HG03039 (cell line): ENCODE results near the gene LRRN1.

Experiments
- ATAC-seq: cut with Tn5 transposase; IDR thresholded peaks from one replicate; pipeline ENCODE4 v1.9.1; 2021; ENCODE audit warnings: mild to moderate bottlenecking, moderate library complexity; ENCODE audit not compliant: unreplicated experiment

LRRN1 gene

DNA sequence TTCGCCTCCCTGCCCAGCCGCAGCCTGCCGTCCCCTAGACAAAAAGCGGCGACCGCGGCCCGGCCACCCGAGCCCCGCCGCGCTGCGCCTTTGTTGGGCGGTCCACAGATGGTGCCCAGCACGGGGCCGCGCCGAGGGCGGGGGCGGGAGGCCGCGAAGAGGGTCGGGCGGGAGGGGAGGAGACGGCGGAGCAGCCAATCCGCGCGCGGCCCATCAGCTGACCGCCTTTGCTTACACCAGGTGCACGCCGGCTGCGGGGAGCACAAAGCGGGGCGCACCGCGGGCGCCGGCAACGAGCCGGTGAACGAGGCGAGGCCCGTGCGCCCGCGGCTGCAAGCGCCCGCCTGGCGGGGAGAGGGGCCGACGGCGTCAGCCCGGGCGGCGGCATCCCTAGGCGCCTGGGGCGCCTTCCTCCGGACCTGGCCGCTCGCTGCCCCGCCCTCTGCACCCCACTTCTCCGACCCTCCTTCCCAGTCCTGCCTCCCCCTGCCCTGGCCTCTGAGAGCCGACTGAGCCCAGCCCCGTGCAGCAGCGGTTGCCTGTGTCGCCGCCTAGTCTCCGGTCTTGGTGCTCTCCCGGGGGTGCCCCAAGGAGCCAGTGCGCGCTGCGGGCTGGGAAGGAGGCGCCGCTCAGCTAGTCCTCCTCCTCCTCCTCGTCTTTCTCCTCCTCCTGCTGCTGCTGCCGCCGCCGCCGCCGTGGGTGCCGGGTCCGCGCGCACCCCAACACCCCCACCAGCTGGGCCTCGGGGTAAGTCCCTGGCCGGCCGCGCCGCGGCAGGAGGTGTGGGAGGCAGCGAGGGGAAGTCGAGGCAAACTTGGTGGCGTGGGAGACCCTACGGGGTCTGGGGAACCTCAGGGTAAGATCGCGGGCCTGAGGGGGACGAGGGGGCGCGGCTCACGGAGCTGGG lies at the start of gene LRRN1:
Gene LRRN1, plus strand, starts transcription at position 259 of the 907 bp plus-strand sequence. CDS start 45,211 bp downstream, outside the sequence.
- no peak for ATAC-seq

DNA sequence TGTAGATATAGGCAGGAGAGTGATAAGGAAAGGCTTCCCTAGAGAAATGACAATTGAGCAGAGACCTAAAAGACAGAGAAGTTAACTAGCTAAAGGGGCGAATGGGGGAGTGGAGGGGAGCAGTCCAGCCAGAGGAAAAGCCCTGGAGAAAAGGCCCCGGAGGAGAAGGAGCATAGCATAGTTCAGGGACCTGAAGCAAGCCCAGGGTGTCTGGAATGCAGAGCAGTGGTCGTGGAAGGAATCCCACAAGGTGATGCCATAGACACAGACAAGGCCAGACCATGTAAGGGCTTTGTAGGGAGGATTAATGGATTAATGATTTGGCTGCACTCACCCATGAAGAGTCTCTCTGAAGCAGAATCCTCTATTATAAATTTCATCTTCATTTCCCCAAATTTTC lies 45.8 kb upstream of the LRRN1 start:
- no peak for ATAC-seq

DNA sequence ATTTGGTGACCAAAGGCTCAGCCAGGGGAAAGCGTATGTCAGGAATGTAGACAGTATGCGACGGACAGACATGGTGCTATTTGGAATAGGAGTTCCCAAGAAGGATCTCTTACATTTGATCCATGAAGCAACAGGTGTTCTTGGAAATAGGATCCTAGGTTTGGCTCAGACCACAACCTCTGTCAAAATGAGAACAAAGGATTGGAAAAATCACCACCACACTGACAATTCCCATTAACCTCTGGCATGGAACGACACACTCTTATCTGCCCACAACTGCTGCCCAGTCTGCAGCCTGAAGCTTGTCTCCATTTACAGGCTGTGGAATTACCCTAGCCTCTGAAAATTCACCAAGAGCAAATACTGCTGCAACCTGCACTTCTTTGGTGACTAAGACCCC lies 33.6 kb upstream of the LRRN1 start:
- no peak for ATAC-seq

DNA sequence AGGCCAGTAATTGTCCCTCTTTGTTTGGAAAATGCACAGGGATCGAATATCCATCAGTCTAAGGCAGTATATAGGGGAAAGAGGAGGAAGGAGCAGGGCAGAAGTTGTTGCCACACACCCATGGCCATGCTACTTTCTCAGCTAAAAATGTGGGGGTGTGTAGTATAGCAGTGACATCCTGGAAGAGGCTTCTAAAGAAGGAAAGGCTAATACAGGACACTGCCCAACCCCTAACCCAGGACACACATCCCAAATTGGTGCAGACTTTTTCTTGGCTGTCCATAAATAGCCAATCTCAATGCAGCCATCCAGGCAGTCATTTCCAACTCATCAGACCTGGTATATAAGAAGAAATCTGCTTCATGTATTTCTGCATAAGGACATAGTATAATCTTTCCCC lies 33.1 kb upstream of the LRRN1 start:
- no peak for ATAC-seq

DNA sequence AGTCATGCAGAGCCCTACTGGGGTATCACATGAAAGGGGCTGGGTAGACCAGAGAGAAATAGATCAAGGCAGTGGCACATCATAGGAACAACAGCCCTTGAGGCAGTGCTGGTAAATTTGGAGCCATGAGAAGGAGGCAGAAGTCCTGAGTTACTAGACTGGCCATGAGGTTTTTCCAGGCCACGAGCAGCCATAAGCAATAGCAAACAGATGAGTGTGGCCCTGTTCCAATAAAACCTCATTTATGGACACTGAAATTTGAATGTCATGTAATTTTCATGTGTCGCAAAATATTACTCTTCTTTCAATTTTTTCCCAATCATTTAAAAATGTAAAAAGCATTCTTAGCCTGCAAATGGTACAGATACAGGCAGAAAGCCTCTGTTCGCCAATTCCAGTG lies 28.1 kb upstream of the LRRN1 start:
- ATAC-seq, result no peak

DNA sequence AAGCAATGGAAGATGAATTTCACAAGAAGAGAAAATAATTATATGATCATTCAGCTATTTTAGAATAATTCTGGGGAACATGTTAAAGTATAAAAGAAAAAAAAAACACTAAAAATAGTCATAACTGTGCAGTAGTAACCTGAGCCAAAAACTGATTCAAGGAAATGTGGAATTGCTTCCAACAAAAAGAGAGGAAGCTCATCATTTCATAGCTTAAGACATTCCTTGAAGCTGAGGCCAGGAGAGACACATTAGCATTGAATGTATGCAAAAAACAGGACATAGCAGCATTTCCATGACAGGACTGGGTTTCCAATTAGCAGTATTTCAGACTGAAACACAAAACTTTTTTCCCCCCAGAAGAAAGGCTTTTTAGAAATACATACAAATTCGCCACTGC lies 27.7 kb upstream of the LRRN1 start:
- no peak for ATAC-seq

DNA sequence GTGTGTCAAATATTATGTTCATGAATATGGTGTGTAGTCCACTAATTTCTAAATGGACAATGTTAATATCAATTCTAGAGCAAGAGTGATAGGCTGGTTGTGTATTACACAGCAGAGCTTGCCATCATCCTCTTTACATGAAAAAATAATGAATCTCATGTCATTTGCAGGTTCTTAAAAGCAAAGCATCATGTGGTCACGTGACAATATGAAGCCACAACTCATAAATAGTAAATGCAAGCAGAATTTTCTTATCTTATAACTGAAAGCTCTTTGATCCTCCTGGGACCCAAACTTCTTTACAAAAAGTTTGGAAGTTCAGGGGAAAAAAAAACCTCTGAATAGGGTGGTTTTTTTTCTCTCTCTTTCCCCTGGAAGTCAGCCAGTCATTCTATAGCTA lies 26.9 kb upstream of the LRRN1 start:
- no peak for ATAC-seq

DNA sequence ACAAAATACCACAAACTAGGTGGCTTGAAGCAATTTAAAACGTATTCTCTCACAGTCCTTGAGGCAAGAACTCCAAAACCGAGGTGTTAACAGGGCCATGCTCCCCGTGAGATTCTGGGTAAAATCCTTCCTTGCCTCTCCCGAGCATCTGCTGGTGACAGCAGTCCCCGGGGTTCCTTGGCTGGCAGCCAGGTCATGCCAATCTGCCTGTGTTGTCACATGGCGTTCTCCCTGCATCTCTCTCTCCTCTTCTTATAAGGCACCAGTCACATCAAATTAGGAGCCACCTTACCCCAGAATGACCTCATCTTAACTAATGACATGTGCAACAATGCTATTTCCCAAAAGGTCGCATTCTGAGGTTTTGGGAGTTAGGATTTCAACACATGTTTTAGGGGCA lies 26.3 kb upstream of the LRRN1 start:
- ATAC-seq, result no peak

DNA sequence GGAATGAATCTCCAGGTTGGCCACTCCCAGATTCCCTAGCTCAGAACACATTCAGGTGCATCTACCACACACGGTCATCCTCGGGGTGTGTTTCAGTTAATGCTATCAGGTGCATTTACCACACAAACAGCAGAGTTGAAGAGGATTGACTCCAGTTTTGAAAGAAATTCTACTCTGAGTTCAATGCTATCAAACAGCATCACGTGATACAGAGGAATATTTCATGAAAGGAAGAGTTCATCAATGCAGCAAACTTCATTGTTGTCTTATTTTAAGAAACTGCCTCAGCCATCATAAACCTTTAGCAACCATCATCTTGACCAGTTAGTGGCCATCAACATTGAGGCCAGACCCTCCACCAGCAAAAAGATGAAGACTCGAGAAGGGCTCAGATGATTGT lies 22.6 kb upstream of the LRRN1 start:
- ATAC-seq, result no peak

DNA sequence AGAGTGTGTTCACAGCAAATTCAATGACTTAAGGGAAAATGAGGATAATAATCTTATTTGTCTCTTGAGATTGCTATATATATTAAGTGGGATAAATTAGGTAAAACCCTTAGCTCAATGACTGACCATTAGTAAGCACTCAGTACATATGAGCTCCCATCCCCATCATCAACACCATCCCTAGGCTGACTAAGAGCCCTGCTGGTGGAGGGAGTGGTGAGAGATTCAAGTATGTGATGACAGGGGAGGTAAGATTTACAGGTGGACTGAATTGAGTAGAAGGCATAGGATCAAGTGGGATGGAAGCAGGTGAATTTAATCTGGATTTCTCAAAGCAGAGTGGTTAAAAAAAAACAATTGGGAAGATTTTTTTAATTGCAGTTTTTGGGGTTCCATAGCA lies 21.0 kb upstream of the LRRN1 start:
- no peak for ATAC-seq

DNA sequence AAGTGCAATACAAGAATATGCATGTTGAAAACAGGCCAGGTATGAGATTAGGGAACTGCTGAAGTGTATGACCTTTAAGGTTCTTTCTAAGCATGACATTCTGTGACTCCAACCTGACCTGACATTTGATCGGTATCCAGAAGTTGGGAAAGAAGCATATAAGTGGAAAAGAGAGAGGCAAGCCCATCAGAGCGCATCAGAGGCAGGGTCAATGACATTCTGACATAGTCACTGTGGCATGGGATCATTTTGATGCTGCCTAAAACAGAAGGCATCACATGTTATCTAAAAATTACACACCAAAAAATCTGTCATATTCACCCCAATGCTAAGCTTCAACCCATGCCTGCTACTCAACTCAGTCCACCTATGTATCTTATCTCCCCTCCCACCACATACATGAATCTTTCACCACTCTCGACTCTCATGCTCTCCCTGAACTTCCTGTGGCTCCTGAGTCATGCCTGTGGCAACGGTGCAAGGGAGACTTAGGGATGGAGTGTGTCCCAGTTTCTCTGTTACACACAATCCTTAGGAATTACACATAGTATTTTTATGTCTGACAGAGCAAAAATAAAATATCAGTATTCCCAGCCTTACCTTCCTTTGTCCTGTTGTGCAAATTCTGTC lies 20.5 kb upstream of the LRRN1 start:
- no peak for ATAC-seq

DNA sequence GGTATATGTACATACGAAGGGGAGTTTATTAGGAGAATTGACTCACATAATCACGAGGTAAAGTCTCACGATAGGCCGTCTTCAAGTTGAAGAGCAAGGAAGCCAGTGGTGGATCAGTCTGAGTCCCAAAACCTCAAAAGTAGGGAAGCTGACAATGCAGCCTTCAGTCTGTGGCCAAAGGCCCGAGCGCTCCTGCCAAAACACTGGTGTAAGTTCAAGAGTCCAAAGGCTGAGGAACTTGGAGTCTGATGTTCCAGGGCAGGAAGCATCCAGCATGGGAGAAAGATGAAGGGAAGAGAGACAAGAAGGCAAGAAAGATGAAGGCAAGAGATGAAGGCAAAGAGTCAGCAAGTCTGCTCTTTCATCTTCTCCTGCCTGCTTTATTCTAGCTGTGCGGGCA lies 16.8 kb upstream of the LRRN1 start:
- ATAC-seq, result no peak

DNA sequence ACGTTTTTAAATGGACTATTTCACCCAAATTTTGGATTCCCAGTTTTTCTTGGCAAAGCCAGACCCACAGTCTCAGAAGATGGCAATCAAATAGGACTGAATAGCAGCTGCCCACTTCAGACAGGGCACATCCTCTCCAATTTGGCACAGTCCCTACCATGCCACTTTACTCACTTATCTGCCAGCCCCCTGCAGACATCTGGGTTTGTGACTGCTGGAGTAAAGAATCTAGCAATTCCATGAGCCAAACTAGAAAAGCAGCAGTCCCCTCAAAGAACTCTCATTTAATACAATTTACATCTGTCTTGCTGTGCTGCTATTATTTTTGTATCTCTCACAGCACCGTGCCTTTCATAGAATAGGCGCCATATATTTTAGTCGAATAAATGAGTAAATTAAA lies 16.0 kb upstream of the LRRN1 start:
- no peak for ATAC-seq

DNA sequence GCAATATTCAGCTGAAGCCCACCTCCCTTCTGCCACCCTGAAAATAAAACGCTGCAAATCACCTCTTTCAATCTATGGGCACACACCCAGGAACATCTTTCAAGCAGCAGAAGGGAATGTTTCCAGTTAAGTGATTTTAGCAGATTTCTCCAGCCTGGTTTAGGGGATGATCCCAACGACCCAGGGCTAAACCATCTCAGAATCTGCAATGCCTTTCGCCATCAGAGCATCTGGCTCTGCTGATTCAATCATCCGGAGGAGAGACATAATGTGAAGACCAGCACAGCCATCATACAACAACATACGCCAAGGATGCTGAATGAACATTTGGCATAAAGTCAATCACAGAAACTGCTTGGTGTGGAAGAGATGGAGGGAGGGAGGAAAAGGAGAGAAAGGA lies 15.5 kb upstream of the LRRN1 start:
- ATAC-seq, result no peak

DNA sequence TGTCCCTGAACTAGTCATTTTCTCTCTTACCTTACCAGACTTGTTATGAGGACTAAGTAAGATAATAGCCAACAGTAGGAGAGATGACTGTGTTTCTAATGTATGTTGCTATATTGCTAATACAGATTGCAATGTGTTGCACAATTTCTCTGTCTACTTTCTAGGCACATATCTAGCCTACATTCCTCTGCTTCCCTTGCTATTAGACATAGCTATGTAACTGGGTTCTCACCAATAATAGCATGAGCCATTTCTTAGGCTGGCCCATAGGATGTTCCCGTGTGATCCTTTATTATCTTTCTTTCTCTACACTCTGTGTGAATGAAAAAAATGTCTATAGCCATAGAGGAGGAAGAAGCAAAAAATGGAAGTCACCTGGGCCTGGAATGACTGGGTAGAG lies 6.8 kb upstream of the LRRN1 start:
- no peak for ATAC-seq

DNA sequence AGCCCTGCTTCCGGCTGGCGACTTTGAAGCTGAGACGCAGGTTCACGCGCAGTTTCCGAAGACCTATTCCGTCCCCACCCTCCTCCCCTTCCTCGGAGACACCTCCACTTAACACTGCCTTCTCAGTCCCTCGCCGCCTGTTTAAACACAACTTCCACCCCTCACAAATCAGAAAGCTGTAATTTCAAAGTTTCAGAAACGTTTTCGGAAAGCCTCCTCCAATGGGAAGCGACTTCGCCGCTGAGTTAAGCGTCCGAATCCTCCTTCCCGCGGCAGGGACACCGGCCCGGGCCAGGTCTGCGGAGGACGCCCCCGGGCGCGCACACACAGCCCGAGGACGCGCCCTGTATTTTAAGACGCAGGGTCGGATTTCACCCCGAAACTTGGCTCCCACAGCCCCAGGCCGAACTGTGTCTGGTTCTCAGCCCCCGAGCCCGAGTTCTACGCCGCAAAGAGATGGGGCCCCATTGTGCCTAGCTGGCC lies 559 bp upstream of the LRRN1 start:
- no peak for ATAC-seq

DNA sequence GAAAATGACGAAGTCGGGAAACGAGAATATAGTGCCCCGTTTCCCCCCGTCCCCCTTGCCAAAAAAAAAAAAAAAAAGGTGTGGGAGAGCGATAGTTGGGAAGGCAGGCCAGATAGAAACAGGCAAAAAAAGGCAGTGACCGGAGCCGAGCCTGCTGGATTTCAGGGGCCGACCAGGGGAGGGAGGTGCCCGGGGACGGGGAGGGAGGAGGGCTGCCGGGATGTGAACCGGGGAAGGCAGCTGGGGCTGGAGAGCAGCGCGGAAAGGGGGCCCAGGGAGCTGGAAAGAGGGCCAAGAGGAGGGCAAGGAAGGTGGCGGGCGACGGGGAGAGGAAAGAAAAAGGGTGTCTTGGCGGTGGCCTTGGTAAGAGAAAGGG lies 837 bp downstream of the LRRN1 start:
- ATAC-seq, result no peak

DNA sequence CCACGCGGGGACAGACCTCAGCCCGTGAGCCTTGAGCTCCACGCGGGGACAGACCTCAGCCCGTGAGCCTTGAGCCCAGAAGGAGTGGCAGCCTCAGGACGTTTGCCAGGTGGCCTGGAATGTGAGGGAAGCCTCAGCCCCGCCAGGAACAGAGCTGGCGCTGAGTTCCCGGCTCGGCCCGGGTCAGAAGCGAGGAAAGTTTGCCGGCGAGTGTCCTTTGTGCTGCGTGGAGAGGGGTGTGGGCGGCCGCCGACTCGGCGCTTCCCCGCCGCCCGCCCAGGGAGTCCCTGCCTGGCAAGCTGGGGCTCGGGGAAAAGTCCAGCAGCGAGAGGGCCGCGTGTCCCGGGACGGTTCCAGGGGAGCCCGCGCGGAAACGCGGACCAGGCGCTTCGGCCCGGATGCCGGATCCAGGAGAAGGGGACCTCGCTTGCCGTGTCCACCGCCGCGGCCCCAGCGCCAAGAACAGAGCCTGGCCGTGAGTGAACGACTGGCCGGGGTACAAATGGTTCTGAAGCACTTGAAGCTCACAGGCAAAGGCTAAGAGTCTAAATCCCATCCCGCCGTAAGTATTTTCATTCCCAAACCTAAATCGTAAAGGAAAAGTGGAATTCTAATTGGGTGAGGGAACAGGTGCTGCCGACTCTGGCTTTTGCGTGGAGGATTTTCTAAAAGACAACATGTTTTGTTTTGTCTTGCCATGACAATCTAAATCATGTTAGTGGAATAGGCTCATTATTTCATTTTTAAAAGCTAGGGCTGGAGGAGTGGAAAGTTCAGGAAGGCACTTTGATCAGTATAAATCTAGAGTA lies 1.7 kb downstream of the LRRN1 start:
- no peak for ATAC-seq

DNA sequence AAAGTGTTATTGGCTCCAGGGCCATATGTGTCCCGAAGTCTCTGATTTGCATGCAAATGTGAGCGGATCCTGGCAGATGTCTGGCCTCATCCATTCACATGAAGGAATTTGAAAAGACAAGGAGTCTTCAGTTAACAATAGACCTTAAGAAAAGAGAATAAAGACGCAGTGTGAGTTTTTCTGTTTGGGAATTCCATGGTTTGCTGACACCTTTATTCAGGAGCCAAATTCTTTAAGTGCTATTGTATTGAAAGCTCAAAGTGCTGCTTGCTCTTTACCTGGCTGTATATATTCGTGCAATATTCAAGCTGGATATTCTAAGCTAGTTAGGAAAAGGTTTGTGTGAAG lies 2.2 kb downstream of the LRRN1 start:
- no peak for ATAC-seq

DNA sequence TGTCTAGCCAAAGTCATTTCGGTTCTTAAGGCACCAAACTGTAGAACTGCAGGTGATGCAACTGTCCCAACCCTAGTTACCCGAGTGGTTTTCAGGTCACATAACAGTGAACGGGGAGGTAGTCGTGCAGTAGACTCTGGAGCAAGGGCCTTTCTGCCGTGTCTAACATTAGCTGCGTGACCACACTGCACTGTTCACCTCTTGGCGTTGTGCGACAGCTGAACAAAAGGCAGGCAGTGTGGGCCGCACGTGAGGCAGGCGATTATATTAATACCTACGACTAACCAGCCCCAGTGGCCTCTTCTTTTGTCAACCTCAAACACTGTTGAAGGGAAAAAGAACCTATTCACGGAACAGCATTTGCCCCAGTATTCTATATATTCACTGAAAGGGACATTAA lies 2.8 kb downstream of the LRRN1 start:
- no peak for ATAC-seq

DNA sequence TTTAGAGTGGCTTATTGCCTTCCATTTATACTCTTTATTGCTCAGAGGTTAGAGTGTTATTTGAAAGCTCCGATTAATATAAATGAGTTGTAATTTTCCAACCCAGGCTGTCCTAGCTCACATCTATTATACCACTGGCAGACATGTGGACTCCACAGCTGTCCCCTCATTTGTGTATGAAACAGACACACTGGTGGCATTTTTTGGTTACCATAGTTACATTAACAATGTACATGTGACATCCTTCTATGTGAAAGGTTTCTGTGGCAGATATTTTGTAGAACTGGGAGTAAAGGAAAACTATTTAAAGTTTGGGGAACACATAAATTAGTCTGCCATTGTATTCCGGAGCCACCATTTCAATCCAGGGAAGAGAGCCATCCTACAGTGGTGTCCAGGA lies 5.3 kb downstream of the LRRN1 start:
- no peak for ATAC-seq

DNA sequence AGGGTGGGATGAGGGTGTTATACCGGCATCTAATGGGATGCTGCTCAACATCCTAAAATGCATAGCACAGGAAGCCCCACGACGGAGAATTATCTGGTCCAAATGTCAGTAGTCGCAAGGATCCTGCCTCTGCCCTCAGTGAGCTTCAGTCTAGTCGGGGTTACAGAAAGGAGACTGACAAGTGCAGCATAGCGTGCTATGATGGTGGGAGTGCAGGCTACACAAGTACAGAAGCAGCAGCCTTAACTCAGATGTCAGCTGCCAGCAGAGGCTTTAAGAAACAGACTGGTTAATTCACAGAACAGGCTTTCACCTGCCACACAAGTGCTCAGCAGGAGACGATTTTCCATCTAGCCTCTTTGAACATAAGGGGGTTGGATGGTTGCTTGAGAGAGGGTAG lies 6.9 kb downstream of the LRRN1 start:
- ATAC-seq, result no peak
